ENCODE data around the gene PLCL1. TPM values are rescaled to one million over a fixed set of nuclear protein-coding genes. Genes with fewer than 3 reads are reported as not detected.

PLCL1 gene
- total and polyA plus RNA-seq, 10 of the 15 experiments (the other 5 are each of a cell fraction or from before 2014, with no cell fraction given), result 0.03 to 1.5 (median 0.22) TPM

DNA sequence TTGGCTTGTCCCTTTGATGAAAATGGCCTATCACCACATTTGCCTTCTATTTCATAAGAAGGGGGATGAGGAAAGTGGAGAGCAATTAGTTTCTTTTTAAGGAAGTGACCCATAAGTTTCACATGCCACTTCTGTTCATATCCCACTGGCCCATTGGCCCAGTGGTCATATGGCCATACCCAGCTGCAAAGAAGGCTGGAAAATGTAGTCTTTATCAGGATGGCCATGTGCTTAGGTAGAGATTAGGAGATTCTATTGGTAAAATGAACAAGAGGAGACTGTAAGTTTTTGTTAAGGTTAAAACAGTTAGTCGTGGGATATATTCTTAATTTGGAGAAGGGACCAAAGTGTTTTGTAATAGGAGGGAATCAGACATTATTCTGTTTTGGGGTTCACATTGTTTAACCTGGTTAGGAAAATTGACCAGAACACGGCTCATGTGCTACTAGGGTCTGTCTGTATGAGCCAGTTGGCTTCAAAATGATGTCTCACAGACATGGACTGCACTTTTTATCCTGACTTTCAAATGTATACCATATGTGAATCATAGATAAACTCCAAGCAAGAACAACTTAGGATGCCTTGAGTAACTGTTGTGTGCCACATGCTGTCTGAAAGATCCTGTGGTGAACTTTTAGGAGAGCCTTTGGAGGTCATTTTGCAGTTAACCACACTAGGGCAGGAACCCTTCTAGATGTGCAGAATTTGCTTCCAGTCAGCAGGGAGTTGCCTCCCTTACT, 17.3 kb downstream of the PLCL1 start:
- FAIRE-seq (no peak), ATAC-seq (no peak), DNase-seq (ENCODE audit: low read depth, low spot score) (no peak)
- CTCF ChIA-PET, result interaction anchor here (0.7 to 1.4 kb wide), 3 partner anchors 8 to 11 kb away, joined by 3 to 4 read pairs (median 4); no protein-coding TSS in a partner anchor
- RAD21 ChIA-PET (ENCODE audit: unreplicated experiment), result interaction anchor here (1.2 kb wide), 1 partner anchor 35 kb away, joined by 3 read pairs; no protein-coding TSS in a partner anchor
- POLR2A ChIA-PET, result no interaction called here
- H3K79me2 ChIP-seq (ENCODE audit: control insufficient read depth, insufficient read depth, low read length), result no peaks in the 10 kb centered on the region
- no peak overlapping the region for H3K27ac ChIP-seq (ENCODE audit: control insufficient read depth, insufficient read depth)
- no peaks in the 10 kb centered on the region for H3K36me3 ChIP-seq (ENCODE audit: control insufficient read depth in 2 of 2, insufficient read depth in 2 of 2, low read length in 1 of 2)
- in situ Hi-C loops (cut with MboI) (no loop called here), intact Hi-C loops (cut with micrococcal nuclease; ENCODE audit: unreplicated experiment) (no loop called here)
- no peak overlapping the region for H3K4me3 ChIP-seq
- H3K27me3 ChIP-seq (replicated peaks in 1 of 2; ENCODE audit: control insufficient read depth in 2 of 2, insufficient read depth in 2 of 2, low read length in 1 of 2), result no peaks in the 10 kb centered on the region
- no peak overlapping the region for H3K4me2 ChIP-seq (ENCODE audit: control insufficient read depth, insufficient read depth)
- 25% methylated on average over 2 of the region's 2 CpGs for WGBS (ENCODE audit: insufficient coverage, insufficient replicate concordance, low lambda C conversion rate, missing lambda C conversion rate)
- no peaks in the 10 kb centered on the region for H4K20me1 ChIP-seq (ENCODE audit: control insufficient read depth, insufficient read depth)
- no peaks in the 10 kb centered on the region for H3K9me3 ChIP-seq (replicated peaks; ENCODE audit: control insufficient read depth, insufficient read depth, low read length)
- BruUV-seq (replicated peaks), result no TSS peak
- no peak overlapping the region for H2AFZ ChIP-seq (ENCODE audit: control insufficient read depth, low read depth, low read length)
- H3K9ac ChIP-seq (ENCODE audit: control insufficient read depth, insufficient read depth, low read length), result no peak overlapping the region
- H3K4me1 ChIP-seq (ENCODE audit: control insufficient read depth, insufficient read depth, low read length), result no peaks in the 10 kb centered on the region
- SMC1A ChIA-PET (ENCODE audit: uncharacterized antibody, unreplicated experiment), result interaction anchor here (0.7 to 1.3 kb wide), 4 partner anchors 13 to 163 kb away, joined by 3 read pairs; no protein-coding TSS in a partner anchor
- TF ChIP-seq MEF2A (IDR thresholded peaks at IDR 0.05; ENCODE audit: insufficient read depth, low read depth, low read length), result no peak
- TF ChIP-seq ZBTB4 (CRISPR knock-in tag; IDR thresholded peaks at IDR 0.05), result no peak
- TF ChIP-seq NFIC (IDR thresholded peaks at IDR 0.05; ENCODE audit: low read depth, low read length), result no peak
- TF ChIP-seq LARP7 (IDR thresholded peaks at IDR 0.05), result no peak
- TF ChIP-seq ZZZ3 (IDR thresholded peaks at IDR 0.05; ENCODE audit: control insufficient read depth, insufficient read length, low read depth), result no peak
- TF ChIP-seq SP1 (IDR thresholded peaks at IDR 0.05; ENCODE audit: low read depth, low read length), result no peak
- TF ChIP-seq SUZ12 (IDR thresholded peaks at IDR 0.05; ENCODE audit: unreplicated experiment), result no peak
- no peak for TF ChIP-seq SKIL (IDR thresholded peaks at IDR 0.05; ENCODE audit: low read depth, poor library complexity, severe bottlenecking)
- no peak for TF ChIP-seq SIN3A (IDR thresholded peaks at IDR 0.05; ENCODE audit: low read depth, low read length)
- TF ChIP-seq IRF3 (IDR thresholded peaks at IDR 0.05), result no peak
- no peak for TF ChIP-seq POU2F2 (IDR thresholded peaks at IDR 0.05; ENCODE audit: borderline replicate concordance, low read depth, low read length)
- TF ChIP-seq ZNF274 (IDR thresholded peaks at IDR 0.05; ENCODE audit: insufficient read depth, insufficient read length), result no peak
- TF ChIP-seq BCL11A (IDR thresholded peaks at IDR 0.05; ENCODE audit: low read depth, low read length), result no peak
- TF ChIP-seq GATAD2B (conservative IDR thresholded peaks at IDR 0.05; ENCODE audit: low read depth), result no peak
